ENCODE measurements around the gene CFAP99. TPM values are rescaled to one million over a fixed set of nuclear protein-coding genes. Genes with fewer than 3 reads are reported as not detected.

The CFAP99 gene
- total and polyA plus RNA-seq, 2 of the 8 experiments (the other 6 are each of a cell fraction or from before 2014, with no cell fraction given) = not detected

- TF ChIP-seq SIN3A (conservative IDR thresholded peaks at IDR 0.05 in 1 of 2, IDR thresholded peaks at IDR 0.05 in 1 of 2; ENCODE audit: low read depth in 1 of 2, low read length in 2 of 2) = peak in 1 of 2 experiments; percentile 38; a peak in 3 of 4 replicates
- TF ChIP-seq CREB1 (IDR thresholded peaks at IDR 0.05) = peak; percentile 71
- peak; percentile 86 for TF ChIP-seq SP1 (IDR thresholded peaks at IDR 0.05; ENCODE audit: low read depth, low read length)
- no peak for TF ChIP-seq KDM5A (IDR thresholded peaks at IDR 0.05; ENCODE audit: low read length)
- peak; percentile 60 for TF ChIP-seq TAF7 (optimal IDR thresholded peaks at IDR 0.05; ENCODE audit: borderline replicate concordance, low read depth, low read length)
- peak; percentile 73 for TF ChIP-seq KDM4A (IDR thresholded peaks at IDR 0.05; ENCODE audit: low read depth, low read length, severe bottlenecking)
- no peak; the same call in 1 of the 2 replicates for TF ChIP-seq POLR2AphosphoS5 (IDR thresholded peaks at IDR 0.05; ENCODE audit: low read depth, low read length)
- 0 out of 2 replicates have a peak, but pooled peaks have one; percentile 19 for TF ChIP-seq RBBP5 (IDR thresholded peaks at IDR 0.05; ENCODE audit: borderline replicate concordance, low read depth, low read length)
- no peak for TF ChIP-seq RAD21 (IDR thresholded peaks at IDR 0.05 in 1 of 2, conservative IDR thresholded peaks at IDR 0.05 in 1 of 2; ENCODE audit: low read depth in 2 of 2, low read length in 2 of 2)
- peak; percentile 74; the same call in 1 of the 2 replicates for TF ChIP-seq EGR1 (IDR thresholded peaks at IDR 0.05; ENCODE audit: borderline replicate concordance, low read depth, low read length)
Observed at GRCh38 chr4:2468456-2469191, 49.9 kb downstream of the CFAP99 start, which contains the start of gene RNF4 (continued).

Data from H1 (cell line).